Fibroblast of lung (primary cell): ENCODE data around the gene CCDC27. TPM values are rescaled to one million over a fixed set of nuclear protein-coding genes. Genes with fewer than 3 reads are reported as not detected.

Experiments
- DNase-seq, 2 donors: peaks; one replicate each; pipeline versions ENCODE4 v3.0.0 to v3.0.0-alpha.2; 2010; ENCODE audit warnings: low read depth in 2 of 2
- H2AFZ ChIP-seq: 2 replicates; pipeline ENCODE4 v1.5.1; 2012; ENCODE audit warnings: low read length, control low read depth, inconsistent platforms
- H3K27ac ChIP-seq: 2 replicates; pipeline ENCODE4 v1.5.1; 2011; ENCODE audit warnings: low read length, control low read depth; ENCODE audit not compliant: insufficient read depth
- H3K27me3 ChIP-seq: 2 replicates; pipeline ENCODE4 v1.5.1; 2011; ENCODE audit warnings: mild to moderate bottlenecking, low read length; ENCODE audit not compliant: control insufficient read depth, insufficient read depth
- H3K36me3 ChIP-seq: 2 replicates; pipeline ENCODE4 v1.5.1; 2011; ENCODE audit warnings: low read length; ENCODE audit not compliant: control insufficient read depth, insufficient read depth
- H3K4me1 ChIP-seq: 2 replicates; pipeline ENCODE4 v1.5.1; 2011; ENCODE audit warnings: low read length; ENCODE audit not compliant: control insufficient read depth, insufficient read depth; ENCODE audit errors: extremely low read depth
- H3K4me2 ChIP-seq: 2 replicates; pipeline ENCODE4 v1.5.1; 2011; ENCODE audit warnings: low read length, control low read depth; ENCODE audit not compliant: insufficient read depth; ENCODE audit errors: extremely low read depth
- H3K4me3 ChIP-seq, 4 experiments: fragments of 200-600 bp in 1 of 4; sonication (generic) in 1 of 4; replicated peaks in 1 of 4; 2 replicates each; pipeline ENCODE4 v1.5.1; 2011 to 2016; ENCODE audit warnings: low read length in 4 of 4, low read depth in 3 of 4, mild to moderate bottlenecking in 3 of 4, control low read depth in 2 of 4, inconsistent platforms in 1 of 4, mixed read lengths in 1 of 4; ENCODE audit not compliant: insufficient read depth in 1 of 4; ENCODE audit errors: control extremely low read depth in 1 of 4
- H3K79me2 ChIP-seq: 2 replicates; pipeline ENCODE4 v1.5.1; 2012; ENCODE audit warnings: mild to moderate bottlenecking, low read length, inconsistent platforms; ENCODE audit not compliant: control insufficient read depth, insufficient read depth
- H3K9ac ChIP-seq: 2 replicates; pipeline ENCODE4 v1.5.1; 2011; ENCODE audit warnings: mild to moderate bottlenecking, low read length, control low read depth; ENCODE audit not compliant: insufficient read depth
- H3K9me3 ChIP-seq: 2 replicates; pipeline ENCODE4 v1.5.1; 2012; ENCODE audit warnings: low read depth, low read length; ENCODE audit not compliant: control insufficient read depth, insufficient read depth
- H4K20me1 ChIP-seq: 2 replicates; pipeline ENCODE4 v1.5.1; 2011; ENCODE audit warnings: low read length; ENCODE audit not compliant: control insufficient read depth, insufficient read depth; ENCODE audit errors: extremely low read depth
- CTCF ChIP-seq, 2 donors: IDR thresholded peaks in 1 of 2; conservative IDR thresholded peaks in 1 of 2; 1 replicate in 1 of 2; 2 replicates in 1 of 2; pipeline ENCODE4 v1.5.1; 2011 to 2012; ENCODE audit warnings: low read length in 2 of 2, control low read depth in 1 of 2, inconsistent platforms in 1 of 2, low read depth in 1 of 2, mild to moderate bottlenecking in 1 of 2
- EZH2 ChIP-seq: IDR thresholded peaks from 2 replicates; pipeline ENCODE4 v1.5.1; 2012; ENCODE audit warnings: low read length, control low read depth, mild to moderate bottlenecking; ENCODE audit errors: missing control alignments
- polyA plus RNA-seq, 2 donors: library from polyadenylated mRNA; depleted of rRNA in 1 of 2; stranded (reverse) in 1 of 2; unstranded in 1 of 2; fragments of >200 nt; gene quantifications; 2 replicates each; pipeline ENCODE4 v1.2.1, GENCODE V29; 2011 to 2012; ENCODE audit warnings: missing spikeins in 1 of 2
- total RNA-seq: library from RNA; depleted of rRNA; stranded (reverse); fragments of >200 nt; gene quantifications from 2 replicates; pipeline ENCODE4 v1.2.1, GENCODE V29; 2014

The CCDC27 gene
- total and polyA plus RNA-seq, 2 donors (not counting 1 experiment from before 2014, with no cell fraction given): not detected

- peaks cover 24% of the 10 kb centered on the region for H3K36me3 ChIP-seq
- no peaks in the 10 kb centered on the region for H3K9me3 ChIP-seq
- H3K4me1 ChIP-seq: no peaks in the 10 kb centered on the region
- H3K27ac ChIP-seq: no peak overlapping the region
- H3K4me3 ChIP-seq: no peak overlapping the region
- no peak for DNase-seq
- H3K79me2 ChIP-seq: peaks cover 14% of the 10 kb centered on the region
- no peak overlapping the region for H2AFZ ChIP-seq
- no peaks in the 10 kb centered on the region for H3K27me3 ChIP-seq
- no peak for TF ChIP-seq EZH2
- TF ChIP-seq CTCF (conservative IDR thresholded peaks at IDR 0.05 in 1 of 2, IDR thresholded peaks at IDR 0.05 in 1 of 2; ENCODE audit: low read depth in 1 of 2, low read length in 2 of 2): no peak
- H4K20me1 ChIP-seq: no peaks in the 10 kb centered on the region
- no peak overlapping the region for H3K4me2 ChIP-seq
- H3K9ac ChIP-seq: no peak overlapping the region
Measured at GRCh38 chr1:3783651-3784474, 31.6 kb downstream of the CCDC27 start.

GRCh38 chr1:3785045-3785444 lies 32.8 kb downstream of the CCDC27 start:
- peaks cover 24% of the 10 kb centered on the region for H3K79me2 ChIP-seq
- peaks cover 21% of the 10 kb centered on the region for H3K36me3 ChIP-seq
- H3K27me3 ChIP-seq: no peaks in the 10 kb centered on the region
- H3K27ac ChIP-seq: no peak overlapping the region
- no peak overlapping the region for H3K9ac ChIP-seq
- DNase-seq: no peak
- no peak overlapping the region for H2AFZ ChIP-seq
- TF ChIP-seq CTCF (conservative IDR thresholded peaks at IDR 0.05 in 1 of 2, IDR thresholded peaks at IDR 0.05 in 1 of 2; ENCODE audit: low read depth in 1 of 2, low read length in 2 of 2) (no peak), EZH2 (no peak)
- H3K4me2 ChIP-seq: no peak overlapping the region
- no peaks in the 10 kb centered on the region for H4K20me1 ChIP-seq
- H3K4me3 ChIP-seq: no peak overlapping the region
- H3K4me1 ChIP-seq: no peaks in the 10 kb centered on the region
- H3K9me3 ChIP-seq: no peaks in the 10 kb centered on the region

GRCh38 chr1:3785456-3786157 lies 33.4 kb downstream of the CCDC27 start:
- Histone ChIP-seq H3K4me3 (no peak overlapping the region), H3K9ac (no peak overlapping the region), H3K9me3 (no peaks in the 10 kb centered on the region), H3K36me3 (peaks cover 21% of the 10 kb centered on the region), H3K27ac (no peak overlapping the region), H3K4me2 (no peak overlapping the region), H3K79me2 (peaks cover 30% of the 10 kb centered on the region), H3K27me3 (no peaks in the 10 kb centered on the region), H4K20me1 (no peaks in the 10 kb centered on the region), H3K4me1 (no peaks in the 10 kb centered on the region), H2AFZ (no peak overlapping the region)
- peak; percentile 12 to 38 for TF ChIP-seq CTCF (conservative IDR thresholded peaks at IDR 0.05 in 1 of 2, IDR thresholded peaks at IDR 0.05 in 1 of 2; ENCODE audit: low read depth in 1 of 2, low read length in 2 of 2)
- no peak for TF ChIP-seq EZH2
- no peak for DNase-seq
